H1 (cell line): Measurements from ENCODE around the gene UNC13C. TPM values are rescaled to one million over a fixed set of nuclear protein-coding genes. Genes with fewer than 3 reads are reported as not detected.

Experiments
- SP4 ChIP-seq: IDR thresholded peaks from 2 replicates; pipeline ENCODE4 v1.6.1; 2012; ENCODE audit warnings: low read length, inconsistent platforms
- polyA plus RNA-seq, 7 experiments: library from polyadenylated mRNA; depleted of rRNA in 3 of 7; stranded (reverse) in 5 of 7; unstranded in 2 of 7; fragments of >200 nt in 5 of 7; fragments of 200-250 nt in 2 of 7; gene quantifications; 1 replicate in 5 of 7; 2 replicates in 1 of 7; 4 replicates in 1 of 7; pipeline versions ENCODE4 v1.2.1 to v1.2.3, GENCODE V29; 2011 to 2013; ENCODE audit warnings: missing spikeins in 2 of 7, mixed read lengths in 2 of 7
- total RNA-seq: library from RNA; stranded (reverse); fragmentation: NEBNext Ultra II Directional; extraction: Animal tissue kit (Norgen Biotek cat#: 25700); gene quantifications from 2 replicates; pipeline ENCODE4 v1.2.1, GENCODE V29; 2021

The UNC13C gene
- total and polyA plus RNA-seq, 2 of the 8 experiments (the other 6 are each of a cell fraction or from before 2014, with no cell fraction given) = 0.02 to 0.13 TPM

DNA sequence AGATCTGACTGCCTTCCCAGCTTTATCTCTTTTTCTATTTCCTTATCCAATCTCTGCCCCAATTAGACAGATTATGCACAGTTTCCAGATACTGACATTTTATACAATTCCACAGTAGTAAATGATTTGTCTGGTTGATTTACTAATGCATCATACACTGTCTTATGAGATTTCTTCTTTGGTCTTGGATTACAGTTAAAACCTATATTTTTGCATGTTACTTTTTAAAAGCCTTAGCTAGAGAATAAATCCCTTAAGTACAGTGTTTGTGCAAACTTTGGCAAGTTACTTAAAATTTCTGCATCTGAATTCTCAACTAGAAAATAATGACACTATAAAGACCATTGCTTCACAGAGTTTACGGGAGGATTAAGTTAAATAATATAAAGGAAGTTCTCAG, 6.0 kb downstream of the UNC13C start (continued):
- no peak for TF ChIP-seq SP4
- TF ChIP-seq, all 59 proteins: peak for 0
